Prostate gland (tissue), 2 donors: ENCODE results near the gene AKT1S1.

Experiments used
- POLR2A ChIP-seq: fragments of 450-650 bp; IDR thresholded peaks from one replicate; pipeline ENCODE4 v1.6.1; 2016; ENCODE audit warnings: antibody characterized with exemption, mild to moderate bottlenecking
- TF ChIP-seq, protein P1 (sequence below), 4 experiments: fragments of 200-600 bp in 2 of 4; fragments of 450-650 bp in 2 of 4; sonication (generic) in 2 of 4; IDR thresholded peaks; 1 replicate in 3 of 4; 2 replicates in 1 of 4; pipeline ENCODE4 v1.5.1; 2016 to 2019; ENCODE audit warnings: antibody characterized with exemption in 4 of 4, mild to moderate bottlenecking in 2 of 4, moderate library complexity in 2 of 4

DNA sequence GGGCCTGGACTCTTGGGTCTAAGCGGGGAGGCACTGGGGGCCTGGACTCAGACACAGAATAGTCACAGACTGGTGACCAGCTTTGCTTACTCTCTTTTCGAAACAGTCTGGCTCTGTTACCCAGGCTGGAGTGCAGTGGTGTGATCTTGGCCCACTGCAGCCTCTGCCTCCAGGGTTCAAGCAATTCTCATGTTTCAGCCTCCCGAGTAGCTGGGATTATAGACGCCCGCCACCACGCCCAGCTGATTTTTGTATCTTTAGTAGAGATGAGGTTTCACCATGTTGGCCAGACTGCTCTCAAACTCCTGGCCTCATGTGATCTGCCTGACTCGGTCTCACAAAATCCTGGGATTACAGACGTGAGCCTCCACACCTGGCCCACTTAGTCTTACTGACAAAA, 48.0 kb downstream of the AKT1S1 start:
- TF ChIP-seq, protein P1, sequence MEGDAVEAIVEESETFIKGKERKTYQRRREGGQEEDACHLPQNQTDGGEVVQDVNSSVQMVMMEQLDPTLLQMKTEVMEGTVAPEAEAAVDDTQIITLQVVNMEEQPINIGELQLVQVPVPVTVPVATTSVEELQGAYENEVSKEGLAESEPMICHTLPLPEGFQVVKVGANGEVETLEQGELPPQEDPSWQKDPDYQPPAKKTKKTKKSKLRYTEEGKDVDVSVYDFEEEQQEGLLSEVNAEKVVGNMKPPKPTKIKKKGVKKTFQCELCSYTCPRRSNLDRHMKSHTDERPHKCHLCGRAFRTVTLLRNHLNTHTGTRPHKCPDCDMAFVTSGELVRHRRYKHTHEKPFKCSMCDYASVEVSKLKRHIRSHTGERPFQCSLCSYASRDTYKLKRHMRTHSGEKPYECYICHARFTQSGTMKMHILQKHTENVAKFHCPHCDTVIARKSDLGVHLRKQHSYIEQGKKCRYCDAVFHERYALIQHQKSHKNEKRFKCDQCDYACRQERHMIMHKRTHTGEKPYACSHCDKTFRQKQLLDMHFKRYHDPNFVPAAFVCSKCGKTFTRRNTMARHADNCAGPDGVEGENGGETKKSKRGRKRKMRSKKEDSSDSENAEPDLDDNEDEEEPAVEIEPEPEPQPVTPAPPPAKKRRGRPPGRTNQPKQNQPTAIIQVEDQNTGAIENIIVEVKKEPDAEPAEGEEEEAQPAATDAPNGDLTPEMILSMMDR (IDR thresholded peaks at IDR 0.05) = no peak
- no peak for TF ChIP-seq POLR2A
